OCI-LY7 (cell line): ENCODE results near the gene SPINK1. TPM values are rescaled to one million over a fixed set of nuclear protein-coding genes. Genes with fewer than 3 reads are reported as not detected.
"Not testable (repeated sequence)": the region's sequence is repeated elsewhere in the genome, so short reads cannot be mapped to it uniquely, and the experiment has no call there.

Experiments
- BruUV-seq: library from RNA; stranded (reverse); fragments of 400-500 nt; replicated peaks from 2 replicates; lab custom pipeline; 2021; lab: Mats Ljungman, UMichigan
- CTCF ChIA-PET: fragments of 300-600 bp; sonication (Branson Sonifier 250); formaldehyde crosslinking; loops from one replicate; lab custom pipeline; 2022; ENCODE audit warnings: antibody characterized with exemption; ENCODE audit not compliant: unreplicated experiment; lab: Charles Lee
- POLR2A ChIA-PET: fragments of 300-600 bp; sonication (Branson Sonifier 250); formaldehyde crosslinking; loops from one replicate; lab custom pipeline; 2022; ENCODE audit warnings: antibody characterized with exemption; lab: Charles Lee
- DNase-seq: peaks from one replicate; pipeline ENCODE4 v3.0.0-alpha.2; 2015; ENCODE audit warnings: low spot score
- H2AFZ ChIP-seq: fragments of 200-600 bp; sonication (generic), shearing (Covaris generic); 2 replicates; pipeline ENCODE4 v1.6.1; 2014; ENCODE audit warnings: mild to moderate bottlenecking, antibody characterized with exemption, low read length, moderate library complexity
- H3K27ac ChIP-seq: fragments of 200-600 bp; sonication (generic); 2 replicates; pipeline ENCODE4 v1.5.1; 2014; ENCODE audit warnings: mixed run types, low read depth, mild to moderate bottlenecking, moderate library complexity, low read length, inconsistent platforms; ENCODE audit not compliant: poor library complexity, severe bottlenecking
- H3K36me3 ChIP-seq: fragments of 200-600 bp; sonication (generic); 2 replicates; pipeline ENCODE4 v1.6.1; 2014; ENCODE audit warnings: mild to moderate bottlenecking, antibody characterized with exemption, low read length, moderate library complexity, mixed read lengths; ENCODE audit not compliant: insufficient read depth
- H3K4me1 ChIP-seq: fragments of 200-600 bp; sonication (generic); 2 replicates; pipeline ENCODE4 v1.5.1; 2014; ENCODE audit warnings: mild to moderate bottlenecking, low read length; ENCODE audit not compliant: insufficient read depth, poor library complexity, severe bottlenecking
- H3K4me2 ChIP-seq: fragments of 200-600 bp; sonication (generic); 2 replicates; pipeline ENCODE4 v1.6.1; 2014; ENCODE audit warnings: mild to moderate bottlenecking, low read length
- H3K4me3 ChIP-seq: fragments of 200-600 bp; sonication (generic); 2 replicates; pipeline ENCODE4 v1.5.1; 2014; ENCODE audit warnings: mild to moderate bottlenecking, low read depth, low read length; ENCODE audit not compliant: poor library complexity, severe bottlenecking
- H3K79me2 ChIP-seq: fragments of 200-600 bp; sonication (generic); 2 replicates; pipeline ENCODE4 v1.6.1; 2016; ENCODE audit warnings: low read depth, mild to moderate bottlenecking, low read length, moderate library complexity, mixed read lengths; ENCODE audit not compliant: insufficient read depth
- H3K9me2 ChIP-seq: fragments of 200-600 bp; sonication (generic); 2 replicates; pipeline ENCODE4 v1.6.1; 2016; ENCODE audit warnings: mild to moderate bottlenecking, low read length, mixed read lengths; ENCODE audit not compliant: insufficient read depth
- H3K9me3 ChIP-seq: fragments of 200-600 bp; sonication (generic); 2 replicates; pipeline ENCODE4 v1.6.1; 2014; ENCODE audit warnings: mild to moderate bottlenecking, mixed run types, low read length, mixed read lengths
- H4K20me1 ChIP-seq: fragments of 200-600 bp; sonication (generic); 2 replicates; pipeline ENCODE4 v1.6.1; 2014; ENCODE audit warnings: mild to moderate bottlenecking, antibody characterized with exemption, low read length, moderate library complexity, mixed read lengths; ENCODE audit not compliant: insufficient read depth
- EZH2phosphoT487 ChIP-seq: fragments of 200-600 bp; sonication (generic); IDR thresholded peaks from 2 replicates; pipeline ENCODE4 v1.6.1; 2018; ENCODE audit warnings: low read depth, borderline replicate concordance, mild to moderate bottlenecking, mixed run types, antibody characterized with exemption, low read length, moderate library complexity, mixed read lengths
- intact Hi-C: fragments of 100-400 bp; cut with micrococcal nuclease; formaldehyde crosslinking; loops from one replicate; pipeline ENCODE4 v1.10.0; 2022; ENCODE audit not compliant: unreplicated experiment
- total RNA-seq, 2 experiments: library from RNA; depleted of rRNA in 1 of 2; stranded (reverse); fragments of >200 nt in 1 of 2; shearing (Covaris generic) in 1 of 2; gene quantifications; 2 replicates each; pipeline ENCODE4 v1.2.3, GENCODE V29; 2014 to 2022
- TF ChIP-seq, protein P1 (sequence below): fragments of 200-600 bp; sonication (generic); conservative IDR thresholded peaks from 2 replicates; pipeline ENCODE4 v1.5.1; 2014; ENCODE audit warnings: mild to moderate bottlenecking, antibody characterized with exemption, low read length, moderate library complexity, mixed read lengths

The SPINK1 gene
- total RNA-seq, 2 experiments from 2014 or later: not detected

DNA sequence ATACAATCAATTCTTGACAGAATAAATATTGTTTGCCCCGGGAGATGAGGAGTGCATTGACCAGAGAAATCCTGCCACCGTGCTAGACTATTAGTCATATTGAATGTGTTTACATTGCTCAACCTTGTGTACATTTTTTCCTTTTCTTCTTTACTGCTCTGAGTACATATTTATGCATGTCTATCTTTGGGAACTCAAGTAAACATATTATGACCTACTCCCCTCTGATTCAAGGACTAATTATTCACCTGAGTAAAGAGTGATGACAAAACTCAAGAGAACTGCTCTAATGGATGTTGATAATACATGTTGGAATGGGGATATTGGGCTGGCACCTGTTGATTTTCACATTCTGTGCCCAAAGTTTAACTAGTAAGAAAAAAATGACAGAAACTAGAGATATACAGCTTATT is 3.9 kb upstream of the SPINK1 start:
- Histone ChIP-seq H3K79me2 (no peaks in the 10 kb centered on the region), H3K36me3 (no peaks in the 10 kb centered on the region), H3K9me3 (no peaks in the 10 kb centered on the region), H3K4me1 (no peaks in the 10 kb centered on the region), H3K4me2 (no peak overlapping the region), H2AFZ (no peak overlapping the region), H3K27ac (no peak overlapping the region), H3K9me2 (no peaks in the 10 kb centered on the region), H3K4me3 (no peak overlapping the region), H4K20me1 (no peaks in the 10 kb centered on the region)
- ChIA-PET CTCF (no interaction called here), POLR2A (no interaction called here)
- no peak for DNase-seq
- intact Hi-C loops: no loop called here
- TF ChIP-seq, protein P1, sequence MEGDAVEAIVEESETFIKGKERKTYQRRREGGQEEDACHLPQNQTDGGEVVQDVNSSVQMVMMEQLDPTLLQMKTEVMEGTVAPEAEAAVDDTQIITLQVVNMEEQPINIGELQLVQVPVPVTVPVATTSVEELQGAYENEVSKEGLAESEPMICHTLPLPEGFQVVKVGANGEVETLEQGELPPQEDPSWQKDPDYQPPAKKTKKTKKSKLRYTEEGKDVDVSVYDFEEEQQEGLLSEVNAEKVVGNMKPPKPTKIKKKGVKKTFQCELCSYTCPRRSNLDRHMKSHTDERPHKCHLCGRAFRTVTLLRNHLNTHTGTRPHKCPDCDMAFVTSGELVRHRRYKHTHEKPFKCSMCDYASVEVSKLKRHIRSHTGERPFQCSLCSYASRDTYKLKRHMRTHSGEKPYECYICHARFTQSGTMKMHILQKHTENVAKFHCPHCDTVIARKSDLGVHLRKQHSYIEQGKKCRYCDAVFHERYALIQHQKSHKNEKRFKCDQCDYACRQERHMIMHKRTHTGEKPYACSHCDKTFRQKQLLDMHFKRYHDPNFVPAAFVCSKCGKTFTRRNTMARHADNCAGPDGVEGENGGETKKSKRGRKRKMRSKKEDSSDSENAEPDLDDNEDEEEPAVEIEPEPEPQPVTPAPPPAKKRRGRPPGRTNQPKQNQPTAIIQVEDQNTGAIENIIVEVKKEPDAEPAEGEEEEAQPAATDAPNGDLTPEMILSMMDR: no peak
- TF ChIP-seq EZH2phosphoT487: no peak
- BruUV-seq: no TSS peak

- H2AFZ ChIP-seq: no peak overlapping the region
- no peak overlapping the region for H3K4me3 ChIP-seq
- intact Hi-C loops: no loop called here
- no peak overlapping the region for H3K27ac ChIP-seq
- H3K4me1 ChIP-seq: no peaks in the 10 kb centered on the region
- BruUV-seq: no TSS peak
- ChIA-PET POLR2A (no interaction called here), CTCF (no interaction called here)
- no peaks in the 10 kb centered on the region for H3K79me2 ChIP-seq
- no peaks in the 10 kb centered on the region for H3K9me2 ChIP-seq
- no peaks in the 10 kb centered on the region for H3K36me3 ChIP-seq
- DNase-seq: no peak
- no peak overlapping the region for H3K4me2 ChIP-seq
- no peaks in the 10 kb centered on the region for H3K9me3 ChIP-seq
- TF ChIP-seq, protein P1: no peak
- no peak for TF ChIP-seq EZH2phosphoT487
- H4K20me1 ChIP-seq: no peaks in the 10 kb centered on the region
These were observed 1.1 kb upstream of the SPINK1 start for GRCh38 chr5:147832541-147832940.

- H3K27ac ChIP-seq: no peak overlapping the region
- TF ChIP-seq EZH2phosphoT487: no peak
- TF ChIP-seq, protein P1: no peak
- no peaks in the 10 kb centered on the region for H3K79me2 ChIP-seq
- ChIA-PET POLR2A (no interaction called here), CTCF (no interaction called here)
- no peaks in the 10 kb centered on the region for H4K20me1 ChIP-seq
- no peak for DNase-seq
- no peak overlapping the region for H3K4me3 ChIP-seq
- no peak overlapping the region for H3K4me2 ChIP-seq
- H3K36me3 ChIP-seq: no peaks in the 10 kb centered on the region
- intact Hi-C loops: no loop called here
- H2AFZ ChIP-seq: no peak overlapping the region
- H3K9me2 ChIP-seq: no peaks in the 10 kb centered on the region
- H3K4me1 ChIP-seq: no peaks in the 10 kb centered on the region
- BruUV-seq: no TSS peak
- no peaks in the 10 kb centered on the region for H3K9me3 ChIP-seq
These were observed 1.4 kb downstream of the SPINK1 start for GRCh38 chr5:147830035-147830434.

GRCh38 chr5:147827017-147827416 is 4.5 kb downstream of the SPINK1 start:
- H3K9me2 ChIP-seq, DNase-seq, H3K4me2 ChIP-seq, H3K4me3 ChIP-seq, H3K79me2 ChIP-seq, CTCF ChIA-PET, H3K36me3 ChIP-seq, BruUV-seq, H4K20me1 ChIP-seq, H3K27ac ChIP-seq, H3K4me1 ChIP-seq, POLR2A ChIA-PET, H2AFZ ChIP-seq, H3K9me3 ChIP-seq: not testable (repeated sequence)
- intact Hi-C loops: loop anchor here (10.0 kb wide), 1 partner anchor 602 kb away; no protein-coding TSS in a partner anchor
